Duodenal mucosa (tissue), 2 donors: ENCODE measurements around the gene EFHB.

Experiments
- H3K27ac ChIP-seq: one replicate; pipeline ENCODE4 v1.7.0; 2013; ENCODE audit warnings: low read depth, low read length
- H3K27me3 ChIP-seq, 2 donors: one replicate each; pipeline ENCODE4 v1.7.0; 2013; ENCODE audit warnings: low read length in 2 of 2, control low read depth in 1 of 2; ENCODE audit not compliant: insufficient read depth in 2 of 2, control insufficient read depth in 1 of 2
- H3K36me3 ChIP-seq, 2 donors: one replicate each; pipeline ENCODE4 v1.7.0; 2013; ENCODE audit warnings: low read length in 2 of 2, control low read depth in 1 of 2; ENCODE audit not compliant: insufficient read depth in 2 of 2, control insufficient read depth in 1 of 2
- H3K4me1 ChIP-seq, 2 donors: one replicate each; pipeline ENCODE4 v1.7.0; 2013; ENCODE audit warnings: low read length in 2 of 2, control low read depth in 1 of 2; ENCODE audit not compliant: insufficient read depth in 2 of 2, control insufficient read depth in 1 of 2
- H3K4me3 ChIP-seq, 2 donors: one replicate each; pipeline ENCODE4 v1.7.0; 2013; ENCODE audit warnings: low read length in 2 of 2, low read depth in 1 of 2
- H3K9ac ChIP-seq, 2 donors: one replicate each; pipeline ENCODE4 v1.7.0; 2013; ENCODE audit warnings: low read length in 2 of 2, low read depth in 1 of 2
- H3K9me3 ChIP-seq, 2 donors: one replicate each; pipeline ENCODE4 v1.7.0; 2013; ENCODE audit warnings: low read length in 2 of 2, control low read depth in 1 of 2; ENCODE audit not compliant: control insufficient read depth in 1 of 2

The EFHB gene

GRCh38 chr3:19932422-19932821, 1.6 kb downstream of the EFHB start:
- Histone ChIP-seq H3K9ac (no peak overlapping the region), H3K27ac (no peak overlapping the region), H3K4me3 (no peak overlapping the region), H3K9me3 (no peaks in the 10 kb centered on the region), H3K4me1 (no peaks in the 10 kb centered on the region), H3K27me3 (no peaks in the 10 kb centered on the region), H3K36me3 (no peaks in the 10 kb centered on the region)

- no peak overlapping the region for H3K9ac ChIP-seq
- no peaks in the 10 kb centered on the region for H3K9me3 ChIP-seq
- no peak overlapping the region for H3K27ac ChIP-seq
- H3K4me1 ChIP-seq: no peaks in the 10 kb centered on the region
- no peak overlapping the region for H3K4me3 ChIP-seq
- no peaks in the 10 kb centered on the region for H3K36me3 ChIP-seq
- no peaks in the 10 kb centered on the region for H3K27me3 ChIP-seq
Observed at GRCh38 chr3:19931767-19932188, 2.2 kb downstream of the EFHB start.

DNA sequence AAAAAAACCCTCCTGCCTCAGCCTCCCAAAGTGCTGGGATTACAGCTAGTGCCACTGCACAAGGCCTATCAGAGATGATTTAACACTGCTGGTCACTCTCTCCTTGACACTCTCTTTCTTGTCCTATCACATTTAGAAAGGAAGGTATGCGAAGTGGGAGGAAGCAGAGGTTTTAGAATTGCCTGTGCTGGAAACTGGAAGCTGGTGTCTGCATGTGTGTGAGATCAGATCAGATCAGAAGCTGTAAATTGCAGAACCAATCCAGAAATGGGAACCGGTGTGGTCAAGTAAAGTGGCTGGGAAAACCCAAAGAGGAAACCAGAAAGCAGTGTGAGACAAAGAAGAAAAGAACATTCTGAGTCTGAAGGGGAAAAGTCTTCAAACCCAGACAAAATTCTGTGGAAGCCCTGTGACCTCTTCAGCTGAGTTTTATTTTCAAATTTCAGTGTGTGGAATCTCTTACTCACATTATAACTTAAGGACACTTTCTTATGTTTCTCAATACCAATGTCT, 2.8 kb downstream of the EFHB start:
- Histone ChIP-seq H3K27ac (no peak overlapping the region), H3K36me3 (no peaks in the 10 kb centered on the region), H3K4me1 (no peaks in the 10 kb centered on the region), H3K4me3 (no peak overlapping the region), H3K9me3 (no peaks in the 10 kb centered on the region), H3K27me3 (no peaks in the 10 kb centered on the region), H3K9ac (no peak overlapping the region)

GRCh38 chr3:19920401-19921080, 13.5 kb downstream of the EFHB start:
- Histone ChIP-seq H3K4me3 (no peak overlapping the region), H3K9me3 (no peaks in the 10 kb centered on the region), H3K27ac (no peak overlapping the region), H3K9ac (no peak overlapping the region), H3K4me1 (no peaks in the 10 kb centered on the region), H3K27me3 (no peaks in the 10 kb centered on the region), H3K36me3 (no peaks in the 10 kb centered on the region)

- Histone ChIP-seq H3K9me3 (no peaks in the 10 kb centered on the region), H3K4me3 (no peak overlapping the region), H3K27ac (no peak overlapping the region), H3K9ac (no peak overlapping the region), H3K27me3 (no peaks in the 10 kb centered on the region), H3K36me3 (no peaks in the 10 kb centered on the region), H3K4me1 (no peaks in the 10 kb centered on the region)
Observed at GRCh38 chr3:19917167-19917566, 16.9 kb downstream of the EFHB start.

GRCh38 chr3:19911452-19911851, 22.6 kb downstream of the EFHB start:
- no peak overlapping the region for H3K27ac ChIP-seq
- no peaks in the 10 kb centered on the region for H3K9me3 ChIP-seq
- H3K4me1 ChIP-seq: no peaks in the 10 kb centered on the region
- no peak overlapping the region for H3K9ac ChIP-seq
- no peak overlapping the region for H3K4me3 ChIP-seq
- no peaks in the 10 kb centered on the region for H3K27me3 ChIP-seq
- H3K36me3 ChIP-seq: no peaks in the 10 kb centered on the region

- Histone ChIP-seq H3K9ac (no peak overlapping the region), H3K27me3 (no peaks in the 10 kb centered on the region), H3K4me1 (no peaks in the 10 kb centered on the region), H3K4me3 (no peak overlapping the region), H3K9me3 (no peaks in the 10 kb centered on the region), H3K27ac (no peak overlapping the region), H3K36me3 (no peaks in the 10 kb centered on the region)
Observed at GRCh38 chr3:19907523-19907922, 26.5 kb downstream of the EFHB start.

DNA sequence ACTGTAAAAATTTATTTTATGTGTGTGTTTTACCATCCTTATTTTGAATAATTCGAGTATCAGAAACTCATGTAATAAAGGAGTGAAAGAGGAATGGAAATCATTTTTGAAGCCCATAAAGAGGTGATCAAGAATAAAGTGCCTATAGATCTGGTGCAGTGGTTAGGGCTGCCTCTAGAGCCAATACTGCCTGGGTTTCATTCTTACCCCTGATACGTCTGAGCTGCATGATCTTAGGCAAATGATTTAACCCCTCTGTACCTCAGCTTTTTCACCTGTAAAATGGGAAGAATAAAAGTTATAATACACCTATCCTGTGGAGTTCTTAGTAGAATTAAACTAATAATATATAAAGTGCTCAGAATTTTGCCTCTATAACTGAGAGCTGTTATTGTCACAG, 30.4 kb downstream of the EFHB start:
- peaks cover 0 to 4% of the 10 kb centered on the region in 2 donors for H3K4me1 ChIP-seq
- no peaks in the 10 kb centered on the region for H3K27me3 ChIP-seq
- no peaks in the 10 kb centered on the region for H3K9me3 ChIP-seq
- no peak overlapping the region for H3K4me3 ChIP-seq
- H3K9ac ChIP-seq: no peak overlapping the region
- no peaks in the 10 kb centered on the region for H3K36me3 ChIP-seq
- no peak overlapping the region for H3K27ac ChIP-seq

DNA sequence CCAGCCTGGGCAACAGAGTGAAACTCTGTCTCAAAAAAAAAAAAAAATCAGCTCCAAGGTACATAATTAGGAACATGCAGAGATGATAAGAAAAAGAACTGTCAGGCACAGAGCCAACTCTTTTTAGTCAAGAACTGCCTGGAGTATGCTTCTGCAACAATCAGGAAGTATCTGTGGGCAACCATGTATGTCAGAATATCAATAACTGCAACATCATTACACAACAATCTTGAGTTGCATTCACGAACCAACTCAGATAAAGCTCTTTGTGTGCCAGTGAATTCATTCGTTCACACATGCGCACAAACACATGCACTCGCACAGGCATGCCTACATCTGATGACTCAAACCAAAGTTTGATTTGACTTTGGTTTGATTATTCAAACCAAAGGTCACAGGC, 32.1 kb downstream of the EFHB start:
- no peaks in the 10 kb centered on the region for H3K36me3 ChIP-seq
- no peaks in the 10 kb centered on the region for H3K27me3 ChIP-seq
- no peak overlapping the region for H3K9ac ChIP-seq
- no peak overlapping the region for H3K4me3 ChIP-seq
- no peaks in the 10 kb centered on the region for H3K9me3 ChIP-seq
- H3K27ac ChIP-seq: no peak overlapping the region
- H3K4me1 ChIP-seq: peaks cover 0 to 4% of the 10 kb centered on the region in 2 donors

DNA sequence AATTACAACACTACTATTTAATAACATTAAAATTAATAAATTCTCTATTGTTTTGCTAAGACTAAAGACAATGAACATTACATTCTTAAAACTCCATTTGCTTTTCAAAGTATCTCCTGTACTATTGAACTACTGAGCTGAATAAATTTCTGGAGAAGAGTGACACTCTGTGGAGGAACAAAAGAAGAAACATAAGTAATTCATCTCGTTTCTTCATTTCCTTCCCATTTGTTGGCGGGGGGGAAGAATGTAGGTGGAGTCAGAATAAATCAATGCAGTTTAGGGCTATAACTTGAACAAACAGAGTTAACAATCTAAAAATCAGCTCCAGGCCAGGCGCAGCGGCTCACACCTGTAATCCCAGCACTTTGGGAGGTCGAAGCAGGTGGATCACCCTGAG, 32.7 kb downstream of the EFHB start:
- Histone ChIP-seq H3K9me3 (no peaks in the 10 kb centered on the region), H3K4me1 (peaks cover 0 to 4% of the 10 kb centered on the region in 2 donors), H3K4me3 (no peak overlapping the region), H3K9ac (no peak overlapping the region), H3K27ac (no peak overlapping the region), H3K27me3 (no peaks in the 10 kb centered on the region), H3K36me3 (no peaks in the 10 kb centered on the region)
